UCSD-AML1 (cell line): ENCODE measurements around the gene EFCAB8.
A peak's percentile ranks its signal among the peaks of the same experiment; 100 is the strongest.
"Not testable (repeated sequence)": the region's sequence is repeated elsewhere in the genome, so short reads cannot be mapped to it uniquely, and the experiment has no call there.

Experiments
- DNase-seq: peaks from one replicate; lab custom pipeline; 2025; ENCODE audit not compliant: unreplicated experiment; lab: John Stamatoyannopoulos, UW

EFCAB8 gene

DNA sequence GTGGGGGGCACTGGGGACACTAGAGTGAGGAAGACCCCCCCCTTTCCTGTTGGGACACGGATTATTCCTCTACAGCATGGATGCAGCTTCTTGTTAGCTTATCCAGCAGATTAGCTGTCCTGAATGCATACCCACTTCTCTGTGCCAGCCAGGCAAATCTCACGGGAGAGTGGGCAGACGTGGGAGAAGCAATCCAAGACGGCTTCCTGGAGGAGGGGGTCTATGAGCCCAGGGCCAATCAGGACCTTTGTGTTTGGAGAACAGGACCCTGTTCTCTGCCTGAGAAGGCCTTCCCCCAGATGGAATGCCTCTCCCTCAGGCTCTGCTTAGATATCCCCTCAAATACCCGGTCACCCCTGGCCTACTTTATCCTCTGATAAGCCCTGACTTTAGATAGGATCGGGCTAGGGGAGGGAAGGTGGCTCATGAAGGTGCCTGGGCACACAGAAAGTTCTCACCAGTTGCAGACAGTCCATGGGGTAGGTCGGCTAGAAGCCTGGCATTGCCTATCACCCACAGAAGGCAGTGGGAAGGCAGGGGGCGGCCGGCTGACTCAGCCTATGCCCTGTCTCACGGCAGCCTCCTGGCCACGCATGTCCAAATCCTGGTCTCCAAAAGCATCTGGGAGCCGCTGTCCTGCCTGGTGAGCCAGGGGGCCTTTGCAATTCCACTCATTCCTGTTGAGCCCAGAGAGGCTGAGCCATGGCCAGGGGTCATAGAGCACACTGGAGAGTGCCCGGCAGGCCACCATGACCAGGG, 110.8 kb downstream of the EFCAB8 start:
- no peak for DNase-seq

DNA sequence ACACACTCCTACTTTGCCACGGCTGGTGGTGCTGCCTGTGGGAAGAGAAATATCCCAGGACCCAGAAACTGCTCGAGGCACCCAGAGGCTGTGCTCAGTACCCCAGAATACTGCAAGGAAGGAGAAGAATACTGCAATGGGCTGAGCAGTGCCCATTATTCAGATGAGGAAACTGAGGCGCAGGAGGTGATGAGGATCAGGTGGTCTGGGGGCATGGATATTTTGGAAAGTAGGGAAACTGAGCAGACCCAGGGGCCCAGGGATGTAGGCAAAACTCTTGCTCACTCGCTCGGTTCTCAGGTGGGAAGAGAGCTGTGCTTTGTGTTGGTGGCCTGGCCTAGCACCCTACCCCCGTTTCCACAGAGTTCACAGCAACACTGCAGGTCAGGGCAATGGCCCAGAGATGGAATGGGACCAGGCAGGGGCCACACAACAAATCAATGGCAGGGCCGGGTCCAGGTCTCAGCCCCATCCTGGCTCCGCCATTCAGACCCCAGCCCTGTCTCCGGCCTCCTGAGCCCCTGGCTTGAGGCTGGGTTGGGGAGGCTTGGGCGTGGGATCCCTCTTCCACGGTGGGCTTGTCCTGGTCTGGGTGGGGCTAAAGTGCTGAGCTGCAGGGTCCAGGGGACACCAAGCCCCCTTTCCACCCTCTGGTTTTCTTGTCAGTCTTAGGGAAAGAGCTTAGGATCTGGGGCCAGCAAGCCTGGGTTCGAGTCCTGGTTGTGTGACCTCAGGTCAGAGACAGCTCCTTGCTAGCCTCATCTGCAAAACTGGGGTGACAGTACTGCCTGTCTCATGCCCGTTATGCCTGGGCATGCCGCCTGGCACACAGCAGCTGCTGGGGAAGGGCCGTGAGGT, 111.6 kb downstream of the EFCAB8 start:
- no peak for DNase-seq

DNA sequence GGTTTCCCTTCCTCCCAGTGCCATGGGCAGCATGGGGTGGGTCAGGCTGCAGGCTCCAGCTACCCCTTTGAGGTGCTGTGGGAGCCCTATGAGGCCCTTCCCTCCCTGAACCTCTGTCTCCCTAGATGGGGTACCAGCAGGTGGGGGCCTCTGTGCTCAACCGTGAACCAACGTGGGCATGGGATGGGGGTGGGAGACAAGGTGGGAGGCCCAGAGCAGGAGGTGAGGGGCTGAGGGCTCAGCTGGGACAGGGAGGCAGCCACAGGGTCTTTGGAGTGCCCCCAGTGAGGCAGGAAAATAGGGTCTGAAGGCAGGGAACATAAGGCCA, 112.2 kb downstream of the EFCAB8 start:
- DNase-seq = no peak

DNA sequence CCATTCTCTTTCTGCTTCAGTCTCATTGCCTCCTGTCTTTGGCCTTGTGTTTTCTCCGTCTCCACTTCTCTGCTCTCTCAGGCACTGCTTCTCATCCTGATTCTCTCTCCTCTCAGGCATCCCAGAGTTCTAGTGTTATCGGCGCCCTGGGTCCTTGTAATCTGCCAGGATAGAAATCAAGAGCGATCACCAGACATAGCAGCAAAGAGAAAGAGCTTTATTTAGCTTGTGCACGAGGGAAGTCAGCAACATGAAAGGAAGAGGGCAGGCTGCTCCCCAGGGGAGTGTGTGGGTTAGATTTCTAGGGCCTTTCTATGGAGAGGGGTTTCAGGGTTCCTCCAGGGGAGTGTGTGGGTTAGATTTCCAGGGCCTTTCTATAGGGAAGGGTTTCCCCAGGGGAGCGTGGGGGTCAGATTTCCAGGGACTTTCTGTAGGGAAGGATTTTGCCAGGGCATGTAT, 113.0 kb downstream of the EFCAB8 start:
- DNase-seq = no peak

DNA sequence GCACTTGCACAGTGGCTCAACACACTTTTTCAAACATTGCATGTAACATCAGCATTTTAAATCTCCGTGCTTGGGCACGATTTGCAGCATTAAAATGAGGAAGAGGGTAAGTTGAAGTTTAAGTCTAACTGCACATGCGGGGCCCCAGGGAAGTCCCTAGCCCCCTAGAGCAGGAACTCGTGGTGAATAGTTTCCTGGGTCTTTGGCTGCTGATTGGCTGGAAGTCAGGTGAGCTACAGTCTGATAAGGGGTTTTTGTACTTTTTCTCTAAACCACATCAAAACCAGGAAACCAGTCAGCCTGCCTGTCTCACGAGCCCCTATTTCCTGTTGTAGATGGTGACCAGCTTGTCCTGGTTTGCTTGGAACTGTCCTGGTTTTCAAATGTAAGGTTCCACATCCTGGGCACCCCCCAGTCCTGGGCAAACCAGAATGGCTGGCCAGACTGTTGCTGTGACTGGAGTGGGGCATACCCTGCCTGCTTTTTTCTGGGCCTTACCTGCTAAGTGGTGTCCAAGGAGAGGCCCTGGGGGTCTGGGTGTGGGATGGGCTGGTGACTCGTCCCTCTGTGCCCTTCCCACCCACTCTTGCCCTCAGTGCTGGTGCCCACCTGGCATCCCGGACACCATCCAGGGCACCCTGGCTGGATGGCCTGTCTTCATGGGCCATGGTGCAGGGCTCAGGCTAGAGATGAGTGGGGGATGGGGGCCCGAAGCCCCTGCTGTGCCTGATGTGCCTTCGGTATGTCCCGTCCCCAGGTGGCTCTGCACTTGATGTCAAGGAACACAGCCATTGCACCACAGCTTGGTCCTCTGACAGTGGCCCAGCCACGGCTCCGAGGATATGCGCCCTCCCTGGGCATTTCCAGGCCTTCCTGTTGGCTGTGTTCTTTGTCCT, 113.7 kb downstream of the EFCAB8 start:
- peak; percentile 77 for DNase-seq

DNA sequence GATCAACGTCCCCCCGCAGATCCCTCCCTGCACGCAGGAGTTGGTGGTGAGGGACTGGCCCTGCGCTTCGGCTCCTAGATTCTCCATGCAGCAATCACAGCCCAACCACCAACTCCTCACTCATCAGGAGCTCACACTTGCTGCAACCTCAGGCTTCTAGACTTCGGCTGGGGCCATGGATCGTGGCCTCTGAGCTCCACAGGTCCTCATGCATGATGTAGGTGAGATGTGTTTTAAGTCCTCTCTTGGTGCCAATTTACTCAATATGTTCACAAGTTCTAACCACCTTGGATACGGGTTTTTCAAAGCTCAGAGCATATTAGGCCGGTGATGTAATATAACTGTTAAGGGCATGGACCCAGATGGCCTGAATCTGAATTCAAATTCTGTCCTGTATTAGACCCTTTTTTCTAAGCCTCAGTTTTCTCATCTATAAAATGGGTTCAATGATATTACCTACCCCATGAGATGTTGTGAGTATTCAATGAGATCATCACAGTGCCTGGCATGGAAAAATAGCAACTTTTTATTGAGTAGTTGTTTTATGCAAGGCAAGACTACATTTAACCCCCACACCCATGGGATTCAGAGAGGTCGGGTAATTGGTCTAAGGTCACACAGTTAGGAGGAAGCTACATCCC, 114.5 kb downstream of the EFCAB8 start:
- DNase-seq = no peak

DNA sequence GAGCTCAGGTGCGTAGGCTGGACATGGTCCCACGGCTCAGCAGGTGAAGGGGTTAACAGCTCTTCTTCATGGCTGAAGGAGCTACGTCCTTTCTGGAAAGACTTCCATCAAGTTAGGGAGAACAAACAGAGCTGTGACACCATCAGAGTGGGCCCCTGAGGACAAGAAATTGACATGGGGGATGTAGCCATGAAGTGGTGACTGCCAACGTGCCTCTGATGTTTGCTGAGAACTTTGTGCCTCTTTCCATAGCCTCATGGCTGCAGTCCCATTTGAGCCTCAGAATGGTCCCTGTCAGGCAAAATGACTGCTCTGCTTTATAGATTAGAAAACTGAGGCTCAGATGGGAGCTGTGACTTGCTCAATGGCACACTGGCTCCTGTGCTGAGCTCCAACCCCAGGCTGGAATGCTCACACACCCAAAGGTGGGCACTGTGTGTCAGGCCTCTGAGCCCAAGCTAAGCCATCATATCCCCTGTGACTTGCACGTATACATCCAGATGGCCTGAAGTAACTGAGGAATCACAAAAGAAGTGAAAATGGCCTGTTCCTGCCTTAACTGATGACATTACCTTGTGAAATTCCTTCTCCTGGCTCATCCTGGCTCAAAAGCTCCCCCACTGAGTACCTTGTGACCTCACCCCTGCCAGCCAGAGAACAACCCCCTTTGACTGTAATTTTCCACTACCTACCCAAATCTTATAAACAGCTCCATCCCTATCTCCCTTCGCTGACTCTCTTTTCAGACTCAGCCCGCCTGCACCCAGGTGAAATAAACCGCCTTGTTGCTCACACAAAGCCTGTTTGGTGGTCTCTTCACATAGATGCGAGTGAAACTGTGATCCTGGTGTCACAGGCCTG, 115.7 kb downstream of the EFCAB8 start:
- not testable (repeated sequence) for DNase-seq

DNA sequence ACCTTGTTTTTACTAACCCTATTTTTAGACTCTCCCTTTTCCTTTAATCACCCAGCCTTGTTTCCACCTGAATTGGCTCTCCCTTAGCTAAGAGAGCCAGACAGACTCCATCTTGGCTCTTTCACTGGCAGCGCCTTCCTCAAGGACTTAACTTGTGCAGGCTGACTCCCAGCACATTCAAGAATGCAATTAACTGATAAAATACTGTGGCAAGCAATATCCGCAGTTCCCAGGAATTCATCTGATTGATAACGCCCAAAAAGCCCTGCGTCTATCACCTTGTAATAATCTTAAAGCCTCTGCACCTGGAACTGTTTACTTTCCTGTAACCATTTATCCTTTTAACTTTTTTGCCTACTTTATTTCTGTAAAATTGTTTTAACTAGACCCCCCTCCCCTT, 116.4 kb downstream of the EFCAB8 start:
- not testable (repeated sequence) for DNase-seq

DNA sequence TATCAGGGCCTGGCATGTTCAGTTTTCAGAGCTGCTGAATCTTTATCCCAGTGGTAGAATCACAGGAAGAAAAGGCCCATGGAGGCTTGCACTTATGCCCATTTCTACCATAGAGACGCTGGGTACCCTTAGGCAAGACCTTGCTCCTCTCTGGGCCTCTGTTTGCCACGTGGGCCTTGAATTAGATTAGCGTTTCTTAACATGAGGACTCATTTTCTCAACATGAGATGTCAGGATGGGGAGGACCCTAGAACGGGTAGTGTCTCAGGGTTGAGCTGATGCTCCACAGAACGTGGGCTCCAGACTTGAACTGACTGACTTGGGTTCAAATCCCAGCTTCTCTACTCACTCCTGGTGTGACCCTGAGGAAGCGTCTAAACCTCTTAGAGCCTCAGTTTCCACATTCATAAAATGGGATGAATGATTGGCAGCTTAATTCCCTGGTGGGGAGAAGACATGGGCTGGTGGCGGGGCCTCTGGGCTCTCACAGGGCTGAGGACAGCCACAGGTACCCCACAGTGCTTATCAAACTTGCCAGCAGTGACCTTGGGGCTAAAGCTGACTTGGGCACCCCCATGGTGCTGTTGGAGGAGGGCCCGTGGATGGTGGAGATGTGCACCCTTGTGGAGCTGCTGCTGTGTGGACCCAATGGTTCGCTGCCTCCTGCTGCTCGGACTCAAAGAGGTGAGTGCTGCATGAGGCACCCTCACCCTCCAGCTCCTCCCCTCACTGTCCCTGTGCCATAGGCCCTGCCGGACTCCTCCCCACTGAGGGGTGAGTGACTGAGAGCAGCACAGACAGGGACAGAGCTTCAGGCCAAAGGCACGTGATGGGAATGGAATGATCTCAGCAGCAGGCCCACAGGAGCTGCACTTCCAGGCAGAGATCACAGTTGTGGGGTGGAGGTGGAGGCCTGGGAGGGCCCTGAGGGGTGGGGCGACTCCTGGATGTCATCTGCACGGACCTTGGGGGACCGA, 117.3 kb downstream of the EFCAB8 start:
- no peak for DNase-seq

DNA sequence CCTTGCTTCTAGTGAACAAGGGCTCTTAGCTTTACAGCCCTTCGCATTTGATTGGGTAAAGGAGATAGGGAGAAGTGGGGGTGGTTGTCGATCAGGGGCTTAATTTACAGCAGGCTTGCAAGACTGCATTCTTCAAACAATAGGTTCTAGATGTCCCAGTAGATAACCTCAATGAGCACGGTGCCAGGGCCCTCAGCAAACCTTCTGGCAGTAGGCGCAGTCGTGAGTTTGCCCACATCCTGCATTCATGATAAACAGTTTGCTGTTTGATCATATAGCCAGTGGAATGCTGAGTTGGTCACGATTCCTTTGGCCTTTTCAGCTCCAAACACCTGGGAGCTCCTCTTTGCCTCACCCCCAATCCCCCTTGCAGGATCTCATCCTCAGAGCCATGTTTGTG, 118.0 kb downstream of the EFCAB8 start:
- no peak for DNase-seq

DNA sequence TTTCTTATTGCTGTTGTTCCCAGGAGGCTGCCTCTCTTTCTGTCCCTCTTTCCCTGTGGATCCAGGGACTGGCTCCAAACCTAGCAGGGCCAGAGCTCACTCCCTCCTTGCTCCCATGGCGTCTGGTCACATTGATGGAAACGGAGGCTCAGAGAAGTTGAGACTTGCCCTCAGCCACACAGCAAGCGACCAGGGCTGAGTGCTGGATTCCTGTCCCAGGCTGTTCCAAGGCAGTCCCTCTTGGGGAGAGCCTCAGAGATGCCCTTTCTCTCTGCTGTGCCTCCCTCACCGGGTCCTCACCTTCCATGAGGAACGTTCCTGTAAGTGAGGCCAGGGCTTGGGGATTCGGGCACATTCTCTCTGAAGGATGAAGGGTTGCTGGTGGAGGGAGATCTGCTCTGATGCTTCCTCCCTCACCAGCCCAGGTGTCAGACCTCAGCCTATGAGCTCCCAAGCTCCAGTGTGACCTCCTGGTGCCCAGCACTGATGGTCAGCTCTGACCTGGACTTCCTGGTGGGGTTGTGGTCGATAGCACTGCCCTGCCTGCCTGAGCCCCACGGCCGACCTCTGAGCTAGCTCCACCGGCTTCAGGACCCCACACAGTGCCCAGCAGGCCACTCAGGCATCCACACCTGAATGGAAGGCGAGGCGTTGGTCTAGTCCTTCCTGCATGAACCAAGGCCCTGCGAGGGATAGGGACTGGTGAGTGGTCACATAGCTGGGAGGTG, 118.7 kb downstream of the EFCAB8 start:
- no peak for DNase-seq

DNA sequence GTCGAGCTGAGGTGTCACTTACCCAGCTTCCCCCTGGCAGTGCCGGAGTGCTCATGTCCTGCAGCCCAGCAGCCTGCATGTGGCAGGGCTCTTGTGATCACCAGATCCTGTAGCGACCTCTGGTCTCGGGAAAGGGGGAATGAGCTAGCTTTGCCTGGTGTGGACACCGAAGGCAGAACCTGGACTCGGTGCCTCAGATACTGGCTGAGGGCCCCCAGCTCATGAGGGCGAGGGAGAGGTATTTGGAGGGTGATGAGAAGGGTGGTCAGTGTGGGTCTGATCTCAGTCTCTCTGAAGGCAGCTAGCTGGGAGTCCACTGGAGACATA, 119.2 kb downstream of the EFCAB8 start:
- no peak for DNase-seq

DNA sequence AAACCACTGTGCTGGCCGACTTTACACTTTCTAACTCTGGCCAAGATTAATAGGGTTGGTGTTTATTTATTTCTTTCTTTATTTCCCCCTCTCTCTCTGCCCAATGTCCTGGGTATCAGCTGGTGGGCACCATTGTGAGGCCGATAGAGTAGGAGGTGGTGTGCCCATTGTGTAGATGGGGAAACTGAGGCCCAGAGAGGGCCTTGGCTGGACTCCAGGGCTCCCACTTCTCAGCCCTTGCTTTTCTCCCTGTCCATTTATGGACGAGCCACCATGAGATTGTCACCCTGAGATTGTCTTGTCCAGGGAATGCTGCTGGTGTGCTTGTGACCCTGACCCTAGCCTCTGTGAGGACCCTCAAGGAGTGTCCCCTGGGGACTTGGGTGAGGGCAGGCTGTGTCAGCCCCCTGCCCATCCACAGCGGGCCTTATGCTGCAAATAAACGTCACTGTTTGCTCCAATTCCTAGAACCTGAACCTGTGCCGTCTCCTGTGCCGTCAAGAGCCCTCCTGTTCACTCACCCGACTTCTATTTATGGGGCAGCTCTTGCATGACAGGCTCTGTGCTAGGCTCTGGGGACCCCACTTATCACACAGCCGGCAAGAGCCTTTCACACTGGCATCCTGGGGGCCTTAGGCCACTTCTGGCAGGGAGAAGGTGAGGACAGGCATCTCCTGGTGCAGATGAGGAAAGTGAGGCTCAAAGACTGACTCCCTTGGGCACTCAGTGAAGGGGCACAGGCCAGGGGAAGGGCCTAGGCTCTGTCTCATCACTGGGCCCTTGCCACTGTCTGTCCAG, 120.7 kb downstream of the EFCAB8 start:
- no peak for DNase-seq

DNA sequence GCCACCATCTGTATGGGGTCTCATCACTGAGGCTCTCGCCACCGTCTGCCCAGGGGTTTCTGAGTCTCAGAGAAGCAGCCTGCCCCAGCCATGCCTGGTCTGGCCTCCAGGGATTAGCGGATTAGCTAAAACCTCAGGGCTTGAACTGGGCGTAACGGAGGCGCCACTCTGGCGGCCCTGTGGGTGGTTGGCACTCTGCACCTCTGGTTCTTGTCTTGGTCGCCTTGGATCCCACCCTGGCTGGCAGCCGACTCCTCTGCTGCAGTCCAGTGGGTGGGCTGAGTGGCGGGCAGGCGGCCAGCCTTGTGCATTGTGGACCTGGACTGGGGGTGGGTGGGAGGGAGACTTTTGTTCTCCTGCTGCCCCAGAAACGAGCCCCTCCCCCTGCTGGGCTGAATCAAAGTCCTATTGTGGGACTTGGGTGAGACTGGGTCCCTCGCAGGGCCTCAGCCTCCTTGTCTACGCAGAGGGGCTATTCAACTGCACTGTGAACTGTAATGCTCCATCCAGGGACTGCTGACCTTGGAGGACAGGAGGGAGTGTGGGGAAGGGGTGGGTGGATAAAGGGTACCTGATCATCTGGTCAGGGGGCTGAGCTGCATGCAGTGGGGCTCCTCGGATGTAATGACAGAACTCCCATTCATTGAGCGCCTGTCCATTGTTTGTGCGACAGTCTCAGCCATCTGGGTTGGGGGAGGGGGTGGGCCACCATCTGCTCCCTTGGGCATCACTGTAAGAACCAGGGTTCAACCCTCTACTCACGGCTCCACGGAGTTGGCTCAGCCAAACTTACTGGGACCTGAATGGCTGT, 121.6 kb downstream of the EFCAB8 start:
- no peak for DNase-seq

DNA sequence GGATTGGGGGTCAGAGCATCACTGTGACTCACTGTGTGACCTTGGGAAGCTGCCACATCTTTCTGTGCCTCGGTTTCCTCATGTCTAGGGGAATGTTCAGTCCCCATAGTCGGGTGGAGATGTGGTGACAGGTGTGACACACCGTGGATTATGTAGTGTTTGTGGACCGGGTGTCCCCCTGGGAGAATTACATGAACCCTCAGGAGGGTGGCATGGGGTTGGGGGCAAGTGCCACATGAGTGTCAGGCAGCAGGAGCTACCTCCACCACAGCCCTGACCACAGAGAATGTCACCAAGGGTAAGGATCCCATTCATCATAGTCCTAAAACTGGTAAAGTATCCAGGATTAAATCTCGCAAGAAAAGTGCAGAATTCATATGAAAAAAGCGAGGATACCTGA, 122.3 kb downstream of the EFCAB8 start:
- DNase-seq = no peak

DNA sequence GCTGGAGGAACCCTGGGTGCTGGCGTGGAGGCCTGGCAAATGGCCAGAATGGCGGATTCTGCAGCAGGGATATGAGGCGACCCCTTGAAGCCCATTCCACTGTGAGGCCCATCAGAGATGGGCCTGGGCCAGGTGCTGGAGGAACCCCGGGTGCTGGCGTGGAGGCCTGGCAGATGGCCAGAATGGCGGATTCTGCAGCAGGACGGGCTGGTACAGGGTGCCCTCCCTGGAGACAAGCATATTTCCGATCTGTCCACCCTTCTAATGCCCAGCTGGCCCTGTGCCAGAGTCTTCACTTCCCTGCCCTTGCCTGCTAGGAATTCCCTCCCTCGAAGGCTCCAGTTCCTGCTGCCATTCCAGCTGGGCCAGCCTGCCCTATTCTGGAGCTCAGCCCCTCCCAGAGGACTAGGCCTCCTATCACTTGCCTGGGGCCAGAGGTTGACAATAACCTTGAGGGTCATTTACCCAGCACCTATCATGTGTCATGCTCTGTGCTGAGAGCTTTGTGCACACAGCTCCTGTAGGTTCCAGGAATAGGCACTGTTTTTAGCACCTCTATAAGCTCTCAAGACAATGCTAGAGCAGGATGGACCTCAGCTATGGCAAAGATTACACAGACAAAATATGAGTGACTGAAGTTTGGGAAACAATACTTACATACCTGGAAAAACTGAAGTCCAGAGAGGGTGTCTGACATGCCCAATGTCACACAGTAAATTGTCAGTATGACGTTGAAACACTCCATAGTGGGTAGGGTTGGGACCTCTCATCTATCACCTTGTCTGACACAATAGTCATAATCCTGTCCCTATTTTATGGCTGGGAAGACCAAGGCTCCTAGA, 124.1 kb downstream of the EFCAB8 start:
- DNase-seq = no peak
